ENCODE data around the gene PRX. TPM values are rescaled to one million over a fixed set of nuclear protein-coding genes. Genes with fewer than 3 reads are reported as not detected.
"Not testable (repeated sequence)": the region's sequence is repeated elsewhere in the genome, so short reads cannot be mapped to it uniquely, and the experiment has no call there.

PRX gene
- total RNA-seq, 3 donors from 2014 or later: 0.71 to 0.82 (median 0.79) TPM

DNA sequence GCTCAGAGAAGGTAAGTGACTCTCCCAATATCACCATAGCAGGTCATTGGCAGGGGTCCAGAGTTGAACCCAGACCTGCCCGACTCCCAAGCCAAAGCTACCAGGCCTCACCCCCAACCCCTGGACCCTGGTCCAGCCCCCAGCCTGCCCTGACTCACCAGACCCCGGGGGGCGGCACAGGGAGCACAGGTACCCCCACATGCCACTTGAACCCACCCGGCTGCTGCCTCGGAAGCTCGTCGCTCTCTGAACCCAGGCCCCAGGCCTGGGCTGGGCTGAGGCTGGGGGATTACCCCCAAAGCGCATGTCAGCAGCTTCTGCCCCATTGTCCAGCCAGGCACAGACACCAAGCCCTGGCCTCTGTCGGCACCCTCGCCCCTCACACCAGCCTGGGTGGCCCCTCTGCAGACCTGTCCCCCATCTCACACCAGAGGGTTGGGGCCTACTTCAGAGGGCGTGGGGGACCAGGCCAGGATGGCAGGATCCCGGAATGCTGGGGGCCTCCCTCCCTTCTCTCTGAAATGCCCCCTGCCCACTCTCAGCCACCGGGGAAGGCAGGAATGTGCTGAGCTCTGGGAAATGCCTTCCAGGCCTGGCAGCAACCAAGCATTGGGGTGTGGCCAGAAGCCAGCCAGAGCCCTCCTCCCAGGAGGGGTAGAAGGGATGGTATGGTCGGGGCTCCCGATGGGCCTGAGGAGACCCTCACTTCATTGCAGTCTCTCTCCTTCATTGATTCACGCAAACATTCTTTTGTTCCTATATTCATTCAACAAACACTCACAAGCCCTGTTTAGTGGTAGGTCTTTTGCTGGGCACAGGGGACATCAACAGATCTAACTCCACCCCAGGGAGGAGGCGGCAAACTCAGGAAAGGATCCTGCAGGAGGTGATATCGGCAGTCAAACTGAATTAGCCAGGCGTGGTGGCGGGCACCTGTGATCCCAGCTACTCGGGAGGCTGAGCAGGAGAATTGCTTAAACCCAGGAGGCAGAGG lies 1.7 kb upstream of the PRX start:
- Mint-ChIP-seq H3K9me3 (no peaks in the 10 kb centered on the region), H3K27me3 (ENCODE audit: low read depth) (no peaks in the 10 kb centered on the region), H3K4me3 (no peak overlapping the region), H3K4me1 (ENCODE audit: low read depth) (peaks cover 8% of the 10 kb centered on the region), H3K36me3 (ENCODE audit: insufficient read depth) (no peaks in the 10 kb centered on the region)
- DNase-seq: no peak
- ATAC-seq: no peak

- peaks cover 11% of the 10 kb centered on the region for H3K4me1 Mint-ChIP-seq (ENCODE audit: low read depth)
- no peak overlapping the region for H3K4me3 Mint-ChIP-seq
- ATAC-seq: no peak
- no peaks in the 10 kb centered on the region for H3K27me3 Mint-ChIP-seq (ENCODE audit: low read depth)
- no peak for DNase-seq
- H3K36me3 Mint-ChIP-seq (ENCODE audit: insufficient read depth): no peaks in the 10 kb centered on the region
- no peaks in the 10 kb centered on the region for H3K9me3 Mint-ChIP-seq
These were observed 312 bp downstream of the PRX start for GRCh38 chr19:40412866-40413265.

GRCh38 chr19:40411958-40412499 lies 1.1 kb downstream of the PRX start:
- Mint-ChIP-seq H3K4me1 (ENCODE audit: low read depth) (peaks cover 12% of the 10 kb centered on the region), H3K36me3 (ENCODE audit: insufficient read depth) (no peaks in the 10 kb centered on the region), H3K4me3 (no peak overlapping the region), H3K9me3 (no peaks in the 10 kb centered on the region), H3K27me3 (ENCODE audit: low read depth) (no peaks in the 10 kb centered on the region)
- ATAC-seq (no peak), DNase-seq (no peak)

DNA sequence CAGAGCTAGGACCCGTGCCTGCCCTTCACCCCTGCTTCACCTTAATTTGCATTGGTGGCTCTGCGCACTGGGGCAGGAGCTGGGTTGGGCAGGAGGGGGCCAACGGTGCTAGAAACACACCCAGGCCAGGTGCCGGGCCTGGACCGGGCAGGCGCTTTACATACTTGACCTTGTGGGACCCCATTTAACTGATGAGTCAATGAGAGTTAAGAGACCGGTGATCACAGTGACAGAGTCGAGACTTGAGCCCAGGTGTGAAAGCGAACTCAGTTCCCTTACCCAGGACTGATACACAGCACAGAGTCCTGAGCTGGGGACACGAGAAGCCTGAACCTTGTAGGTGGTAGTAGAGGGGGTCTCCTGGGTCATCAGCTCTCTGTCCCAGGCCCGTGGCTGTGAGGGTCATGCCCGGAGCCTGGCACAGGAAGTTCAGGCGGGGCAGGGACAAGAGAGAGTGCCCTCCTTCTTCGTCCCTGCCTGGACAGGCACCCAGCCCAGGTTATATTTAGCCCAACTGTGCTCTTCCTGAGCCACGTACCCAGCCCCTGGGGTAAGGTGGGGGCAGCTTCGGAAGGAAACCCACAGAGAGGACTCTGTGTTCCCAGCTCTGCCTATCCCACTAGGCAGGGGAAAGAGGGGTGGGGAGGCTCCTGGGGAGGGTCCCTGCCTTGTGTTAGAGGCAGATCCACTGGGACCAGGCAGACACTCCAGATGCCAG lies 1.9 kb downstream of the PRX start:
- Mint-ChIP-seq H3K36me3 (ENCODE audit: insufficient read depth) (no peaks in the 10 kb centered on the region), H3K4me3 (no peak overlapping the region), H3K9me3 (no peaks in the 10 kb centered on the region), H3K27me3 (ENCODE audit: low read depth) (no peaks in the 10 kb centered on the region), H3K4me1 (ENCODE audit: low read depth) (peaks cover 9% of the 10 kb centered on the region)
- DNase-seq (no peak), ATAC-seq (no peak)

DNA sequence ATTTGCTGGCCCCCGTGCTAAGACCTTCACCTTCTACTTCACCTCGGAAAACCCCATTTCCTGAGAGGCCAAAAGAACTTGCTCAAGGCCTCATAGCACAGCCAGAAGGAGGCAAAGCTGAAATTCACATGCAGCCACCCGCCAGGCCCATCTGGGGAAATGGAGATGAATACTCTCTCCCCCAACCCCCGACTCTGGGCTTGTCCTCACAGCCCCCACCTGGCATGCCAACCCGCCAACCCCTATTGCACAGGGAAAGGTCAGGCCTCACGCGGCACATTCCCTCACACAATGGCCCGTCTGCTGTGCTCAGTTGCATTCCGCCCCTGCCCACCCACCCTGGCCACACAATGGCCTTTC lies 3.2 kb downstream of the PRX start:
- Mint-ChIP-seq H3K4me3 (no peak overlapping the region), H3K27me3 (ENCODE audit: low read depth) (no peaks in the 10 kb centered on the region), H3K4me1 (ENCODE audit: low read depth) (peaks cover 9% of the 10 kb centered on the region), H3K36me3 (ENCODE audit: insufficient read depth) (no peaks in the 10 kb centered on the region), H3K9me3 (no peaks in the 10 kb centered on the region)
- ATAC-seq (no peak), DNase-seq (no peak)

- not testable (repeated sequence) for DNase-seq; ATAC-seq; H3K4me3 Mint-ChIP-seq; H3K36me3 Mint-ChIP-seq (ENCODE audit: insufficient read depth); H3K27me3 Mint-ChIP-seq (ENCODE audit: low read depth); H3K9me3 Mint-ChIP-seq
- peaks cover 11% of the 10 kb centered on the region for H3K4me1 Mint-ChIP-seq (ENCODE audit: low read depth)
These were observed 4.6 kb downstream of the PRX start for GRCh38 chr19:40408598-40408925.

GRCh38 chr19:40407714-40408597 lies 5.2 kb downstream of the PRX start:
- Mint-ChIP-seq H3K36me3 (ENCODE audit: insufficient read depth) (no peaks in the 10 kb centered on the region), H3K4me3 (no peak overlapping the region), H3K9me3 (no peaks in the 10 kb centered on the region), H3K4me1 (ENCODE audit: low read depth) (peaks cover 15% of the 10 kb centered on the region), H3K27me3 (ENCODE audit: low read depth) (no peaks in the 10 kb centered on the region)
- DNase-seq (no peak), ATAC-seq (no peak)

- Mint-ChIP-seq H3K4me3 (peak overlapping the region; percentile 87), H3K4me1 (ENCODE audit: low read depth) (peaks cover 22% of the 10 kb centered on the region), H3K9me3 (no peaks in the 10 kb centered on the region), H3K27me3 (ENCODE audit: low read depth) (no peaks in the 10 kb centered on the region), H3K36me3 (ENCODE audit: insufficient read depth) (no peaks in the 10 kb centered on the region)
- peak; percentile 64 for DNase-seq
- peak; percentile 53 to 61 for ATAC-seq
These were observed 9.8 kb downstream of the PRX start for GRCh38 chr19:40403262-40403984.

DNA sequence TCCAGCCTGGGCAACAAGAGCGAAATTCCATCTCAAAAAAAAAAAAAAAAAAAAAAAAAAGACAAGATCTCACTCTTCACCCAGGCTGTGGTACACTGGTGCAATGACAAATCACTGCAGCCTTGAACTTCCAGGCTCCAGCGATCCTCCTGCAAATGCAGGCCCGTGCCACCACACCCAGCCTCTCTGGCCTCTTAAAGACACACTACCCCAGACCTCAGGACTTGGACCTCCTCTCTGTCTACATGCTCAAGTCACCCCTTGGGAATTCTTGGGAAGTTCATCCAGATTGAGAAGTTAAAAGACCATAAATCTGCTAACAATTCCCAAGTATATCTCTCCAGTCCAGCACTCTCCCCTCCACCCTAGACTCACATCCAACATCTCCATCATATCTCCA lies 12.6 kb downstream of the PRX start:
- H3K4me3 Mint-ChIP-seq: no peak overlapping the region

DNA sequence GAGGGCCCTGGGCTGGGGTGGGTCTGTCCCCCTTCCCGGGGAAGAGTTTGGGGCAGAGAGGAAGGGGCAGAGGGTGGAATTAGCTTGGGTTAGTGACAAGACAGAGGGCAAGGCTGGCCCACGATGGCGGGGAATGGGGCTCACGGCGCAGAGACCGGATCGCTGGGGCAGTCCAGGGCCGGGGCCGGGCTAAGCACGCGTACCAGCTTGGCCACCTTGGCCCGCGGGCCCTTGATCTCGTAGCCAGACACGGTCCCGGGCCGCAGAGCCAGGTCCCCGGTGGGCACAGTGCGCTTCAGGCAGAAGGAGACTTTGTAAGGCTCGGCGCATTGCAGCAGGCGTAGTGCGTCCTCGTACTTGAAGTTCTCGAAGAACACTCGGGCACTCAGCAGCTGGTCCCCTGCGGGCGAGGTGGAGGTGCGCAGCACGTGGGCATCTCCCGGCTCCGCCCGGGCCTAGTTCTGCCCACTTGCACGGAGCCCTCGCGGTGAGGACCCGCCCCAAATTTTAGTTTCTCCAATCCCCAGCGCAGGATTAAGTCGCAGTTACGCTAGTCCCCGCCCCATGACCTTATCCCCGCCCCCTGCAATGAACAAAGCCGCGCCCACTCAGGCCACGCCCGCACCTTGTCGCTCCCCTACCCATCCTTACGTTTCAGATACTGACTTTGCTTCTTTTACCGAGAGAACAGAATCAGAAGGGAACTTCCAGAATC lies 14.6 kb downstream of the PRX start:
- Mint-ChIP-seq H3K27me3 (ENCODE audit: low read depth) (no peaks in the 10 kb centered on the region), H3K4me3 (peak overlapping the region; percentile 37), H3K9me3 (no peaks in the 10 kb centered on the region), H3K4me1 (ENCODE audit: low read depth) (peaks cover 11% of the 10 kb centered on the region), H3K36me3 (ENCODE audit: insufficient read depth) (no peaks in the 10 kb centered on the region)
- ATAC-seq (peak; percentile 83 to 84), DNase-seq (peak; percentile 53)

More for the DNA sequence above, 12.6 kb downstream of the PRX start:
- Mint-ChIP-seq H3K36me3 (ENCODE audit: insufficient read depth) (no peaks in the 10 kb centered on the region), H3K4me1 (ENCODE audit: low read depth) (peaks cover 13% of the 10 kb centered on the region), H3K27me3 (ENCODE audit: low read depth) (no peaks in the 10 kb centered on the region), H3K9me3 (no peaks in the 10 kb centered on the region)
- DNase-seq (no peak), ATAC-seq (no peak)

DNA sequence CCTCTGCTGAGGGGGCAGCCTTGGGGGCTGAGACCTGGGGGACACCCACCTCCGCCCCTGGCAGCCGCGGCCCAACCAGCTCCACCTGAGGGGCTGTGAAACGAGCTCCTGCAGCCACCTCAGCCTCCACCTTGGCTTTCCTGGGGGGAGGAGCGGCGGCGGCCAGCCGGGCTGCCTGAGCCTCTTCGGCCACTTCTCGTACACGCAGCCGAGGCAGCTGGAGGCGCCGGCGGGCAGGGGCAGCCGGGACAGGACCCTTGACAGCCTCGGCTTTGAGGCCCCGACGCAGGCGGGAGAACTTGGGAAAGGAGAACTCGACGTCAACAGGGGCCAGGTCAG lies 15.6 kb downstream of the PRX start:
- no peaks in the 10 kb centered on the region for H3K36me3 Mint-ChIP-seq (ENCODE audit: insufficient read depth)
- H3K4me3 Mint-ChIP-seq: no peak overlapping the region
- H3K27me3 Mint-ChIP-seq (ENCODE audit: low read depth): no peaks in the 10 kb centered on the region
- H3K4me1 Mint-ChIP-seq (ENCODE audit: low read depth): peaks cover 5% of the 10 kb centered on the region
- no peak for DNase-seq
- no peak for ATAC-seq
- H3K9me3 Mint-ChIP-seq: no peaks in the 10 kb centered on the region

GRCh38 chr19:40396886-40397567 lies 16.2 kb downstream of the PRX start:
- no peak for ATAC-seq

GRCh38 chr19:40395956-40396355 lies 17.2 kb downstream of the PRX start:
- peaks cover 5% of the 10 kb centered on the region for H3K4me1 Mint-ChIP-seq (ENCODE audit: low read depth)

More at GRCh38 chr19:40396886-40397567, 16.2 kb downstream of the PRX start:
- no peak for DNase-seq
- Mint-ChIP-seq H3K9me3 (no peaks in the 10 kb centered on the region), H3K27me3 (ENCODE audit: low read depth) (no peaks in the 10 kb centered on the region), H3K4me1 (ENCODE audit: low read depth) (peaks cover 5% of the 10 kb centered on the region), H3K36me3 (ENCODE audit: insufficient read depth) (no peaks in the 10 kb centered on the region), H3K4me3 (no peak overlapping the region)

More at GRCh38 chr19:40395956-40396355, 17.2 kb downstream of the PRX start:
- Mint-ChIP-seq H3K4me3 (no peak overlapping the region), H3K9me3 (no peaks in the 10 kb centered on the region), H3K36me3 (ENCODE audit: insufficient read depth) (no peaks in the 10 kb centered on the region), H3K27me3 (ENCODE audit: low read depth) (no peaks in the 10 kb centered on the region)
- no peak for ATAC-seq
- DNase-seq: no peak

Measured in activated T-cell treated with anti-CD3 and anti-CD28 coated beads, Interleukin-2, amount 50 U/mL, for 4 hours (primary cell).